Fibroblast of upper back skin (primary cell): ENCODE data around the gene RBL2.
"Not testable (repeated sequence)": the region's sequence is repeated elsewhere in the genome, so short reads cannot be mapped to it uniquely, and the experiment has no call there.

Source experiments
- DNase-seq: peaks from one replicate; pipeline ENCODE4 v3.0.0-alpha.2; 2013

The RBL2 gene

GRCh38 chr16:53509906-53510703 lies 75.8 kb downstream of the RBL2 start:
- DNase-seq, result peak; percentile 69

- DNase-seq, result no peak
Measured at GRCh38 chr16:53510704-53511070, 76.4 kb downstream of the RBL2 start.

GRCh38 chr16:53511084-53511402 lies 76.8 kb downstream of the RBL2 start:
- DNase-seq, result no peak

GRCh38 chr16:53511403-53512280 lies 77.4 kb downstream of the RBL2 start:
- no peak for DNase-seq

GRCh38 chr16:53512795-53513194 lies 78.5 kb downstream of the RBL2 start:
- DNase-seq, result not testable (repeated sequence)

- DNase-seq, result no peak
Measured at GRCh38 chr16:53515259-53515658, 81.0 kb downstream of the RBL2 start.

GRCh38 chr16:53515811-53516210 lies 81.5 kb downstream of the RBL2 start:
- DNase-seq, result no peak

- DNase-seq, result no peak
Measured at GRCh38 chr16:53517851-53518250, 83.6 kb downstream of the RBL2 start.

- peak; percentile 63 for DNase-seq
Measured at GRCh38 chr16:53518550-53519416, 84.5 kb downstream of the RBL2 start.

GRCh38 chr16:53519417-53520091 lies 85.3 kb downstream of the RBL2 start:
- no peak for DNase-seq

GRCh38 chr16:53523126-53523804 lies 89.0 kb downstream of the RBL2 start:
- no peak for DNase-seq

- no peak for DNase-seq
Measured at GRCh38 chr16:53523971-53524548, 89.8 kb downstream of the RBL2 start.

- no peak for DNase-seq
Measured at GRCh38 chr16:53528797-53529196, 94.5 kb downstream of the RBL2 start.

GRCh38 chr16:53529513-53529912 lies 95.2 kb downstream of the RBL2 start:
- DNase-seq, result no peak

GRCh38 chr16:53530046-53530445 lies 95.8 kb downstream of the RBL2 start:
- DNase-seq, result no peak

- DNase-seq, result no peak
Measured at GRCh38 chr16:53530741-53531140, 96.5 kb downstream of the RBL2 start.

- no peak for DNase-seq
Measured at GRCh38 chr16:53534206-53534605, 99.9 kb downstream of the RBL2 start.

- DNase-seq, result no peak
Measured at GRCh38 chr16:53537626-53538025, 103.4 kb downstream of the RBL2 start.

- not testable (repeated sequence) for DNase-seq
Measured at GRCh38 chr16:53539346-53539745, 105.1 kb downstream of the RBL2 start.

- not testable (repeated sequence) for DNase-seq
Measured at GRCh38 chr16:53539759-53540718, 105.8 kb downstream of the RBL2 start.
